DND-41 (cell line): Measurements from ENCODE around the gene SLC25A27.
"Not testable (repeated sequence)": the region's sequence is repeated elsewhere in the genome, so short reads cannot be mapped to it uniquely, and the experiment has no call there.

Source experiments
- ATAC-seq: fragments of 200-7000 bp; cut with Tn5 transposase; 3 replicates; pipeline ENCODE4 v1.9.1; 2021; ENCODE audit warnings: low read depth; ENCODE audit not compliant: insufficient read depth
- DNase-seq: peaks from one replicate; pipeline ENCODE4 v3.0.0-alpha.2; 2020
- H2AFZ ChIP-seq: 2 replicates; pipeline ENCODE4 v1.6.0; 2012; ENCODE audit warnings: low read depth, low read length
- H3K27ac ChIP-seq: 2 replicates; pipeline ENCODE4 v1.5.1; 2012; ENCODE audit warnings: low read length, inconsistent platforms
- H3K27me3 ChIP-seq: fragments of 200-600 bp; sonication (generic); 2 replicates; pipeline ENCODE4 v1.6.0; 2012; ENCODE audit warnings: low read length, mild to moderate bottlenecking, inconsistent platforms; ENCODE audit not compliant: insufficient read depth, poor library complexity
- H3K36me3 ChIP-seq: 2 replicates; pipeline ENCODE4 v1.5.1; 2012; ENCODE audit warnings: low read length, inconsistent platforms; ENCODE audit not compliant: insufficient read depth
- H3K4me1 ChIP-seq: 2 replicates; pipeline ENCODE4 v1.5.1; 2012; ENCODE audit warnings: mild to moderate bottlenecking, low read length; ENCODE audit not compliant: insufficient read depth
- H3K4me2 ChIP-seq: 2 replicates; pipeline ENCODE4 v1.6.0; 2012; ENCODE audit warnings: mild to moderate bottlenecking, moderate library complexity, low read length, inconsistent platforms; ENCODE audit not compliant: insufficient read depth
- H3K4me3 ChIP-seq, 2 experiments: fragments of 200-600 bp in 1 of 2; shearing (Covaris generic) in 1 of 2; 2 replicates each; pipeline ENCODE4 v1.5.1; 2012 to 2016; ENCODE audit warnings: inconsistent platforms in 2 of 2, low read length in 2 of 2, mild to moderate bottlenecking in 2 of 2, low read depth in 1 of 2, moderate library complexity in 1 of 2
- H3K79me2 ChIP-seq: 2 replicates; pipeline ENCODE4 v1.6.0; 2012; ENCODE audit warnings: low read length, inconsistent platforms; ENCODE audit not compliant: insufficient read depth
- H3K9ac ChIP-seq: 2 replicates; pipeline ENCODE4 v1.6.0; 2012; ENCODE audit warnings: low read depth, mild to moderate bottlenecking, inconsistent platforms, low read length, moderate library complexity
- H3K9me3 ChIP-seq: 2 replicates; pipeline ENCODE4 v1.5.1; 2012; ENCODE audit warnings: low read length, moderate library complexity, mild to moderate bottlenecking, inconsistent platforms; ENCODE audit not compliant: insufficient read depth, severe bottlenecking
- H4K20me1 ChIP-seq: 2 replicates; pipeline ENCODE4 v1.6.0; 2012; ENCODE audit warnings: low read length; ENCODE audit not compliant: insufficient read depth
- EZH2 ChIP-seq: IDR thresholded peaks from 3 replicates; pipeline ENCODE4 v1.6.1; 2012; ENCODE audit warnings: borderline replicate concordance, low read depth, mild to moderate bottlenecking, moderate library complexity, low read length, inconsistent platforms; ENCODE audit not compliant: severe bottlenecking
- TF ChIP-seq, protein P1 (sequence below): IDR thresholded peaks from 2 replicates; pipeline ENCODE4 v1.5.1; 2012; ENCODE audit warnings: borderline replicate concordance, low read length, moderate library complexity, mild to moderate bottlenecking; ENCODE audit not compliant: poor library complexity, severe bottlenecking; ENCODE audit errors: extremely low read depth

SLC25A27 gene

DNA sequence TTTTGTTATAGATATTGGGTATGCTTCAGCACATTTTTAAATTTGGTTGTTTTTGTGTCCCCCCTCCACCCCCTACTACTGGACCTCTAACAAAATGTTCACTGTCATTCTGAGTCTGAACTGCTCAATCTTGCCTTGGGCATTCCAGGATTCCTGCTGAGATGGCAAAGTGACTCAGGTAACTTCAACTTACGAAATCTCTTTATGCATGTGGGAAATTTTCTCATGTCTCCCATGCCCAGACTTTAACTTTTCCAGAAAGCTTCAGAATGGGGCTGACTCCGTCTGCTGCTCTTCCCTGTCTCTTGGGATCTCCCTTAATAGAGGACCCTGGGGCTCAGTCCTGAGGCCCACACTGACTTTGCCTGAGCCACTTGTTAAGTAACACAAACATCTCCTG lies 14.1 kb upstream of the SLC25A27 start:
- Histone ChIP-seq H3K27me3 (no peaks in the 10 kb centered on the region), H3K36me3 (no peaks in the 10 kb centered on the region), H4K20me1 (no peaks in the 10 kb centered on the region), H2AFZ (no peak overlapping the region), H3K9me3 (no peaks in the 10 kb centered on the region), H3K4me2 (no peak overlapping the region), H3K4me3 (no peak overlapping the region), H3K9ac (no peak overlapping the region), H3K4me1 (no peaks in the 10 kb centered on the region), H3K79me2 (no peaks in the 10 kb centered on the region), H3K27ac (no peak overlapping the region)
- DNase-seq (no peak), ATAC-seq (no peak)
- TF ChIP-seq, protein P1, sequence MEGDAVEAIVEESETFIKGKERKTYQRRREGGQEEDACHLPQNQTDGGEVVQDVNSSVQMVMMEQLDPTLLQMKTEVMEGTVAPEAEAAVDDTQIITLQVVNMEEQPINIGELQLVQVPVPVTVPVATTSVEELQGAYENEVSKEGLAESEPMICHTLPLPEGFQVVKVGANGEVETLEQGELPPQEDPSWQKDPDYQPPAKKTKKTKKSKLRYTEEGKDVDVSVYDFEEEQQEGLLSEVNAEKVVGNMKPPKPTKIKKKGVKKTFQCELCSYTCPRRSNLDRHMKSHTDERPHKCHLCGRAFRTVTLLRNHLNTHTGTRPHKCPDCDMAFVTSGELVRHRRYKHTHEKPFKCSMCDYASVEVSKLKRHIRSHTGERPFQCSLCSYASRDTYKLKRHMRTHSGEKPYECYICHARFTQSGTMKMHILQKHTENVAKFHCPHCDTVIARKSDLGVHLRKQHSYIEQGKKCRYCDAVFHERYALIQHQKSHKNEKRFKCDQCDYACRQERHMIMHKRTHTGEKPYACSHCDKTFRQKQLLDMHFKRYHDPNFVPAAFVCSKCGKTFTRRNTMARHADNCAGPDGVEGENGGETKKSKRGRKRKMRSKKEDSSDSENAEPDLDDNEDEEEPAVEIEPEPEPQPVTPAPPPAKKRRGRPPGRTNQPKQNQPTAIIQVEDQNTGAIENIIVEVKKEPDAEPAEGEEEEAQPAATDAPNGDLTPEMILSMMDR: no peak
- no peak for TF ChIP-seq EZH2

DNA sequence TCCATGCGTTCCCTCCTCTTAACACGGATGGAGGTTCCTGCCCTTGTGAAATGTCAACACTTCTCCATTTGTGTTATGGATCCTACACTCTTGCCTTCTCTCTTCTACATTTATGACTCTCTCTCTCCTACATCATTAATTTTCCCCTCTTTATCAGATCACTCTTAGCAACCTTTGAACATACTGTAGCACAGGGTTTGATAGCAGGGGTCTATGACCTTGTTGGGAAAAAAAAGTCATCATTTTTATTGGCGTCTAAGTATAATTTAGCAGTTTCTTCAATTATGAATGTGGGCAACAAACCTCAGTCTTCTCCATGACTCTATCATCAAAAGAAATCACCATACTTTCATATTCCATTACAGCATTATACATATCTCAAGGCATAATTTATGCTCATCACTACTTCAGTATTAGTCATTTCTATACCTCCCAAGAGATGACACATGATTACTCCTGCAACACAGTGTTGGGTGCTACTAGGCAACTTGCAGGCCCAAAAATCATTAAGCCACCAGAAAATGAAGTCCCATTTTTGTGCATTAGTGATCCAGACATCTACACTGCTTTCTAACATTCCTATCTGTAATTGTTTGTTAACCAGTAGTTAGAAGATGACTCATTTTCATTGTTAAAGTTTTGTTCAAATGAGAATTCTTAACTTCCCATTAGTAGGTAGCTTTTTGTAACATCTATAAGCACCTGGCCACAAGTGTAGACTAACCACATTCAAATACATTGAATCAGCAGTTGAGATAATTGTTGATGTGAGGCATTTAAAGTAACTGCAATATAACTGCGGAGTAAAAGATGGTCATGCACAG lies 9.6 kb upstream of the SLC25A27 start:
- H3K36me3 ChIP-seq: no peaks in the 10 kb centered on the region
- DNase-seq (no peak), ATAC-seq (no peak)
- no peaks in the 10 kb centered on the region for H3K4me1 ChIP-seq
- H3K4me3 ChIP-seq: no peak overlapping the region
- no peaks in the 10 kb centered on the region for H3K9me3 ChIP-seq
- TF ChIP-seq, protein P1: no peak
- no peak for TF ChIP-seq EZH2
- no peak overlapping the region for H2AFZ ChIP-seq
- H3K27ac ChIP-seq: no peak overlapping the region
- H4K20me1 ChIP-seq: no peaks in the 10 kb centered on the region
- no peaks in the 10 kb centered on the region for H3K79me2 ChIP-seq
- no peak overlapping the region for H3K9ac ChIP-seq
- no peaks in the 10 kb centered on the region for H3K27me3 ChIP-seq
- H3K4me2 ChIP-seq: no peak overlapping the region

DNA sequence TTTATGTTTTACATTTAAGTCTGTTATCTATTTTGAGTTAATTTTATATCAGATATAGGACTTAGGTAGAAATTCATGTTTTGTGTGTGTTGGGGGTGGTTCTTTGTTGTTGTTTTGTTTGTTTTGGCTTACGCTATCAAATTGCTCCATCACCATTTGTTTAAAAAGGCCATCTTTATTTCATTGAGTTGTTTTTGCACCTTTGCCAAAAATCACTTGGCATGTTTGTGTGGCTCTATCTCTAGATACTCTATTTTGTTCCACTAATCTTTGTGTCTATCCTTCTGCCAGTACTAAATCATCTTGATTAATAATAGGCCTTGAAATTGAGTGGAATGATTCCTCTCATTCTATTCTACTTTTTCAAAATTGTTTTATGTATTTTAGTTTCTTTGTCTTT lies 7.5 kb upstream of the SLC25A27 start:
- Histone ChIP-seq H4K20me1 (no peaks in the 10 kb centered on the region), H3K27ac (no peak overlapping the region), H3K9ac (no peak overlapping the region), H3K9me3 (no peaks in the 10 kb centered on the region), H3K36me3 (no peaks in the 10 kb centered on the region), H3K27me3 (no peaks in the 10 kb centered on the region), H3K4me1 (no peaks in the 10 kb centered on the region), H3K79me2 (no peaks in the 10 kb centered on the region), H2AFZ (no peak overlapping the region), H3K4me2 (no peak overlapping the region), H3K4me3 (no peak overlapping the region)
- ATAC-seq: no peak
- no peak for DNase-seq
- TF ChIP-seq, protein P1: no peak
- no peak for TF ChIP-seq EZH2

DNA sequence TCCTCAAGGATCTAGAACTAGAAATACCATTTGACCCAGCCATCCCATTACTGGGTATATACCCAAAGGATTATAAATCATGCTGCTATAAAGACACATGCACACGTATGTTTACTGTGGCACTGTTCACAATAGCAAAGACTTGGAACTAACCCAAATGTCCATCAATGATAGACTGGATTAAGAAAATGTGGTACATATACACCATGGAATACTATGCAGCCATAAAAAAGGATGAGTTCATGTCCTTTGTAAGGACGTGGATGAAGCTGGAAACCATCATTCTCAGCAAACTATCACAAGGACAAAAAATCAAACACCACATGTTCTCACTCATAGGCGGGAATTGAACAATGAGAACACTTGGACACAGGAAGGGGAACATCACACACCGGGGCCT lies 4.7 kb upstream of the SLC25A27 start:
- H3K9ac ChIP-seq, H3K79me2 ChIP-seq, H3K27me3 ChIP-seq, H3K4me2 ChIP-seq, DNase-seq, H3K9me3 ChIP-seq, H3K27ac ChIP-seq, ATAC-seq, H2AFZ ChIP-seq, H4K20me1 ChIP-seq, H3K36me3 ChIP-seq, H3K4me3 ChIP-seq, H3K4me1 ChIP-seq: not testable (repeated sequence)
